Glomerular visceral epithelial cell (primary cell): ENCODE results near the gene MAP3K2.
A peak's percentile ranks its signal among the peaks of the same experiment; 100 is the strongest.

Source experiments
- DNase-seq: peaks from one replicate; pipeline ENCODE4 v3.0.0-alpha.2; 2016; ENCODE audit errors: extremely low spot score

MAP3K2 gene, protein sequence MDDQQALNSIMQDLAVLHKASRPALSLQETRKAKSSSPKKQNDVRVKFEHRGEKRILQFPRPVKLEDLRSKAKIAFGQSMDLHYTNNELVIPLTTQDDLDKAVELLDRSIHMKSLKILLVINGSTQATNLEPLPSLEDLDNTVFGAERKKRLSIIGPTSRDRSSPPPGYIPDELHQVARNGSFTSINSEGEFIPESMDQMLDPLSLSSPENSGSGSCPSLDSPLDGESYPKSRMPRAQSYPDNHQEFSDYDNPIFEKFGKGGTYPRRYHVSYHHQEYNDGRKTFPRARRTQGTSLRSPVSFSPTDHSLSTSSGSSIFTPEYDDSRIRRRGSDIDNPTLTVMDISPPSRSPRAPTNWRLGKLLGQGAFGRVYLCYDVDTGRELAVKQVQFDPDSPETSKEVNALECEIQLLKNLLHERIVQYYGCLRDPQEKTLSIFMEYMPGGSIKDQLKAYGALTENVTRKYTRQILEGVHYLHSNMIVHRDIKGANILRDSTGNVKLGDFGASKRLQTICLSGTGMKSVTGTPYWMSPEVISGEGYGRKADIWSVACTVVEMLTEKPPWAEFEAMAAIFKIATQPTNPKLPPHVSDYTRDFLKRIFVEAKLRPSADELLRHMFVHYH

DNA sequence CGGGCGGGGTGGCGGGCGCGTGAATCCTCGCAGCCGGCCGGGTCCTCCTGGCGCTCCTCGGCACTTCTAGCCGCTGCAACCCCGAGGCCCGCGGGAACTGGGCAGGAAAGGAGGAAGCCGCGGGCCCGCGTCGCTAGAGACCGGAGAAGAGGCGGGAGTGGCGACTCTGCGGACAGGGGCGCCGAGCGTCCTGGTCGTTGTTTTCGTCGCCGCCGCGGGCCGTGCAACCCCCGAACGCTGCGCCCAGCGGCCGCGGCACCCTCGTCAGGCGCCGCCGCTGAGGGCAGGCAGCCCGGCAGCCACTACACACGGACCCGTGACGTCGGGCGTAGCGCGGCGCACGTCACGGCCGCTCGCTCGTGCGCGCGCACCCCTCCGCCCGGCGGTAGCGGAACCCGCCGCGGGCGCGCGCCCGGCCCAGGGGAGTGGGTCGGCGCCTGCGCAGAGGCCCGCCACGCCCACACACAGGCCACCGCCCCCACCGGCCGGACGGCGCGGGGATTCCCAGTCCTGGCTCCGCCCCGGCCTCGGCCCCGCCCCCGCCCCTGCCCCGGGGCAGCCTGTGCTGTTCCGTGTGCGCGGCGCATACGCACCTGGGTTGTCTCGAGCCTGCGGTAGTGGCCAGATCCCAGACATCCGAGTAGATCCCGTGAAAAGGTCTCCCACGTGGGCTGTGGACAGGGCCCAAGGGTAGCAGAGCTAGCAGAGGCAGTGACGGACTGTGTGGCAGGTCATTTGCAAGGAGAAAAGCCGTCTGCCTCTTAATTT, at the start of gene MAP3K2:
TSS of gene MAP3K2 (minus strand) at position 321 of the 768 bp plus-strand sequence. CDS start 44,846 bp downstream, outside the sequence.
- DNase-seq = peak; percentile 97

DNA sequence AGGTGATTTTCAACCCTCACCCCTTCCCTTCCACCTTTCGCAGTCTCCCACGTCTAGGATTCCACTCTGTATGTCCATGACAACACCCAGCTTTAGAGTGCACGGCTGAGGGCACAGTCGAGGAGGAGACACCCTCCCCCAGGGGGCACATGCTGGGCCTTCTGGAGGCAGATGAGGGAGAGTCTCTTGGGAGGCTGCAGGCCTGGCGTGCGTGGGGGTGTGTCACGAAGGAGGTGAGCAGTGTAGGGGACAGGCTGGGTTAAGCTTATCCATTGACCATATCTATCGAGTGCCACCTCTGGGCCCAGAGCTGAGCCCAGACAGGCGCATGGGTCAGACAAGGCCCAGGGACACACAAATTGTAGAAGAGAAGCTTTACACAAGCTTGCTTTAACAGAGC, 49.3 kb upstream of the MAP3K2 start:
- DNase-seq = no peak

- DNase-seq = no peak
These were observed 46.7 kb upstream of the MAP3K2 start for GRCh38 chr2:127434515-127434914.

DNA sequence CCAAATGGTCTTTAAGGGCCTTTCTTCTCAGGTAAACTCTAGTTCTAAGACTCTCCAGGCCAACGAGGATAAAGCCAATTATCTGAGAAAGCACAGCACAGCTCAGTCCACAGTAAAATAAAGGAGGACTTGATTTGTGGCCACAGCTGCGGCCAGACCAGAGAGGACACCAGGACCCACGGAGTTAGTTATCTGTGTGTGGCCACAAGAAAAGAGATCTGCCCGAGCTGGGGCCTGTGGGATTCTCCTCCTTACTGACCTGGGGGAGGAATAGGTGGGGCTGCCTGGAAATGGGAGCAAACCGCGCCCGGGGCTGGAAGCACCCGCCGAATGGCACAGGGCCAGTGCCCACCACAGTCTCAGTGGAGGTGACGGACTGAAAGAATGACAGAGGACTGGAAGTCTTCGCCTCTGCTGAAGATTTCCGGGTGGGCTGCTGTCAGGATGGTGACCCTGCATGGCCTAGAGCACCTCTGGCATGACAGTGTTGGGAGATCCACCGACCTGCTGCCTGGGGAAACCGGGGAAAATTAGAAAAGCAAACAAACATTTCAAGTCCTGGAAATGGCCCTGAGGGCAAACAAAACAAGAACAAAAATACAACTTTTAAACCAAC, 43.7 kb upstream of the MAP3K2 start:
- no peak for DNase-seq

GRCh38 chr2:127429844-127430425, 42.2 kb upstream of the MAP3K2 start:
- no peak for DNase-seq

DNA sequence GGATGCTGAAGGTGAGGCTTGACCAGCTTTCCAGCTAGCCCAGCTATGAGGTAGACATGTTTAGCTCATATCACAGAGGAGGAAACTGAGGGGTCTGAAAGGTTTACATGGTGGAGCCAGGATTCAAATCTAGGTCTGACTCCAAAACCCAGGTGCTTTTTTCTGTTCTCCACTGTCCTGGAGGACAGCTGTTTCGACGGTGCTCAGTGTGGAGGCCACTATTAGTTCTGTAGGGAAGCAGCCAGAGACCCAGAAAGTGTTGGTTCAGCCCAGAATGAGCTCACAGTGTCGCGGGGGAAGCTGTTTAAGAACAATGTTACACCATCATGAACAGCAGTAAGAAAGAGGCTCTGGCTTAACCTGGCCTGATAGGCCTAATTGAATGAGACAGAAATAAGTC, 41.5 kb upstream of the MAP3K2 start:
- no peak for DNase-seq

- DNase-seq = no peak
These were observed 41.0 kb upstream of the MAP3K2 start for GRCh38 chr2:127428815-127429109.

- DNase-seq = no peak
These were observed 40.5 kb upstream of the MAP3K2 start for GRCh38 chr2:127428057-127428814.

DNA sequence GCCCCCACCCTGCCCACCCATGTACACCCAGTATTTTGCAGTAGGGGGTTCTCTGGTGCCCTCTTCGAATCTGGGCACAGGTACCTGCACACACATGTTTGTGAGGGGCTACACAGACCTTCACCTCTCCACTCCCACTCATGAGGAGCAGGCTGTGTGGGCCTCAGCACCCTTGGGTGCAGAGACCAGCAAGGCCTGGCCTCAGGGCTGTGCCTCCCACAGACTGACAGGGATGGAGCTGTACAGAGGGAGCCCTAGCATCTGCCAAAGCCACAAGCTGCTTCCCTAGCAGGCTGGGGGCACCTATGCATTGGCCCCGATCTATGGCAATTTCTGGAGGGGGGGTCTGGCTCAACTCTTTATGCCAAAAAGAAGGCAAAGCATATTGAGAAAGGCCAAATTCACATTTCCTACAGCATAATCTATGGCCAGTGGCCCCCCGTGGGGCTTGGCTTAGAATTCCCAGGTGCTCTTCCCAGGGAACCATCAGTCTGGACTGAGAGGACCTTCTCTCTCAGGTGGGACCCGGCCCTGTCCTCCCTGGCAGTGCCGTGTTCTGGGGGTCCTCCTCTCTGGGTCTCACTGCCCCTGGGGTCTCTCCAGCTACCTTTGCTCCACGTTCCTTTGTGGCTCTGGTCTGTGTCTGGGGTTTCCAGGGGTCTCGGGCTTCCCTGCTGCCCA, 39.7 kb upstream of the MAP3K2 start:
- no peak for DNase-seq

GRCh38 chr2:127426501-127427354, 39.0 kb upstream of the MAP3K2 start:
- no peak for DNase-seq

- DNase-seq = no peak
These were observed 38.0 kb upstream of the MAP3K2 start for GRCh38 chr2:127425540-127426490.

DNA sequence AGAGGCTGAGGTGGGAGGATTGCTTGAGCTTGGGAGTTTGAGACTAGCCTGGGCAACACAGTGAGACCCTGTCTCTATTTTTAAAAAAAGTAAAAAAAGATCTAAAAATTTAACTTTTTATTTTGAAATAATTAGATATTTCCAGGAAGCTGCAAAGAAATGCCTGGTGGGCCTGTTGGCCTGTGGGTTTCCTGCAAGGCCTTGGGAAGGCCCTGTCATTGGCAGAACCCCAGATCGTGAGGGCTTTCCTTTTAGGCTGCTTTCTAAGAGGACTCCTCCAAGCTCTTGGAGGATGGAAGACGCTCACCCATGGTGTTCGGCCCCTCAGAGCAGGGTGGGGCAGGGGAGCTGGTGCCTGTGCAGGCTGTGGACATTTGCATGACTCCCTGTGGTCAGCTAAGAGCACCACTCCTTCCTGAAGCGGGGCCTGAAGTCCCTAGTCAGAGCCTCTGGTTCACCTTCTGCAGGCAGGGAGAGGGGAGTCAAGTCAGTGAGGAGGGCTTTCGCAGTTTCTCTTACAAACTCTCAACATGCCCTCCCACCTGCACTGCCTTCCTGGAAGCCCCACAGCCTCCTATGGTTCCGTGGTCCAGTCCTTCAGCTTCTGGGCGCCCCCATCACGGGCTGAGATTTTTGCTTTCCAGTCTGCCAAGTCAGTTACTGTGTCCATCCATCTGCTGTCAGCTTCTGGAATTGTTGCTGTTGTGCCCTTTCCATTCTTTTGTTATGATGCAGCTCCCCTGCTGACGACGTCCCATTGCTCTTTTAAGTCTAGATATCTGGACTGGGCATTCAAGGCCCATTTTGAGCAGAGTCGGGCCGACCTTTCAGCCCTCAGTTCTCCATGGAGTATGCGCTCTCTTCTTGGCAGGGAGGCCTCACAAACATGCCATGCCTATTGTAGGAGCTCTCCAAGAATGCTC, 37.1 kb upstream of the MAP3K2 start:
- no peak for DNase-seq

DNA sequence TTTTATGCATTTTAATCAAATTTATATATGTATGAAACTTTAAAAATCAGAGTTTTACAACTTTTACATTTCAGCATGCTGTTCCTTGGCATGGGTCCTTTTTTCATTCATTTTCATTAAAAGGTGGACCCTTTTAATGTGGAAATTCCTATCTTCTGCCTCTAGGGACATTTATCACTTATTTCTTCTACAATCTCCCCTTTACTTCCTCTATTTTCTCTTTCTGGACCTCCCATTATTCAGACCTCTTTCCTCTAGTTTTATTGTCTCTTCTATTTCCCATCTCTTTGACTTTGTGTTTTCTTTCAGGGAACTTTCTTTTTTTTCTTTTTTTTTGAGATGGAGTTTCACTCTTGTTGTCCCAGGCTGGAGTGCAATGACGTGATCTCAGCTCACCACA, 36.1 kb upstream of the MAP3K2 start:
- no peak for DNase-seq

DNA sequence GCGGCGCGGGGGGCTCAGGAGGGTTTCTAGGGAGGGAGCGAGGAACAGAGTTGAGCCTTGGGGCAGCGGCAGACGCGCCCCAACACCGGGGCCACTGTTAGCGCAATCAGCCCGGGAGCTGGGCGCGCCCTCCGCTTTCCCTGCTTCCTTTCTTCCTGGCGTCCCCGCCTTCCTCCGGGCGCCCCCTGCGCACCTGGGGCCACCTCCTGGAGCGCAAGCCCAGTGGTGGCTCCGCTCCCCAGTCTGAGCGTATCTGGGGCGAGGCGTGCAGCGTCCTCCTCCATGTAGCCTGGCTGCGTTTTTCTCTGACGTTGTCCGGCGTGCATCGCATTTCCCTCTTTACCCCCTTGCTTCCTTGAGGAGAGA, 35.7 kb upstream of the MAP3K2 start:
- DNase-seq = no peak

- DNase-seq = peak; percentile 39
These were observed 35.0 kb upstream of the MAP3K2 start for GRCh38 chr2:127422559-127423477.

DNA sequence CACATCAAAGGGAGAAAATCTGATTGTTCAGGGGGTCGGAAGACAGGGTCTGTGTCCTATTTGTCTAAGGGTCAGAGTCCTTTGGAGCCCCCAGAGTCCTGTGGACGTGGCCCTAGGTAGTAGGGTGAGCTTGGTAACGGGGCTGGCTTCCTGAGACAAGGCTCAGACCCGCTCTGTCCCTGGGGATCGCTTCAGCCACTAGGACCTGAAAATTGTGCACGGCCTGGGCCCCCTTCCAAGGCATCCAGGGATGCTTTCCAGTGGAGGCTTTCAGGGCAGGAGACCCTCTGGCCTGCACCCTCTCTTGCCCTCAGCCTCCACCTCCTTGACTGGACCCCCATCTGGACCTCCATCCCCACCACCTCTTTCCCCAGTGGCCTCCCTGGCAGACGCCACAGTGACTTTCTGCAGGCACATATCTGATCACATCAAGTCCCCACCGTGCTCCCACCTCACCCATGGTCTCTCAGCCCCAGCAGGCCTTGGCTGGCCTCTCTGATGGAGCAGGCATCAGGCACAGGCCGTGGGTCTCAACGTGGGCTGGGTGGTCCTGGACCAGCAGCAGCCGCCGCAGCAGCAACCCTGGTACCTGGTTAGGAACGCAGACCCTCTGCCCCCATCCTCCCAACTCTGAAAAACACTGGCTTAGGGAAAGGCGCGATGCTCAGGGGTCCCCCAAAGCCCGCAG, 34.2 kb upstream of the MAP3K2 start:
- DNase-seq = no peak
